ENCODE data around the gene ANKRD28.

- no peak for TF ChIP-seq CTCF (IDR thresholded peaks at IDR 0.05)
- TF ChIP-seq POLR2AphosphoS5 (IDR thresholded peaks at IDR 0.05): no peak
- TF ChIP-seq POLR2A (IDR thresholded peaks at IDR 0.05): no peak
Measured at GRCh38 chr3:15782429-15782828, 15.3 kb downstream of the ANKRD28 start.

All from prostate gland (tissue), 2 donors.